ENCODE results near the gene AURKAIP1. TPM values are rescaled to one million over a fixed set of nuclear protein-coding genes. Genes with fewer than 3 reads are reported as not detected.
"Not testable (repeated sequence)": the region's sequence is repeated elsewhere in the genome, so short reads cannot be mapped to it uniquely, and the experiment has no call there.

AURKAIP1 gene
- total and polyA plus RNA-seq, 4 experiments from 2014 or later = 60.4 to 179 (median 116) TPM

DNA sequence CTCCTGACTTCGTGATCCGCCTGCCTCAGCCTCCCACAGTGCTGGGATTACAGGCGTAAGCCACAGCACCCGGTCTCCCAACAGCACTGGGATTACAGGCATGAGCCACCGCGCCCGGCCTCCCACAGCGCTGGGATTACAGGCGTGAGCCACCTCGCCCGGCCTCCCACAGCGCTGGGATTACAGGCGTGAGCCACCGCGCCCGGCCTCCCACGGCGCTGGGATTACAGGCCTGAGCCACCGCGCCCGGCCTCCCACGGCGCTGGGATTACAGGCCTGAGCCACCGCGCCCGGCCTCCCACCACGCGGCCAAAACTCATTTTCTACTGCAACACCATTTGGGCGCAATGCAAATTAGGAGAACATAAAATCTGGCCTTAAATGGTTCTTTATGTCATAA, 10.3 kb upstream of the AURKAIP1 start:
- H3K27me3 ChIP-seq (ENCODE audit: insufficient read depth, low read length); H3K4me3 ChIP-seq (ENCODE audit: low read length in 2 of 2); intact Hi-C loops (cut with micrococcal nuclease); H3K9me3 Mint-ChIP-seq; H3K27me3 Mint-ChIP-seq; DNase-seq; H3K27ac ChIP-seq (ENCODE audit: low read depth, low read length); H3K9me3 ChIP-seq (ENCODE audit: control insufficient read depth in 1 of 2, low read length in 2 of 2); H3K4me1 Mint-ChIP-seq; H3K4me3 Mint-ChIP-seq; H3K4me1 ChIP-seq (ENCODE audit: insufficient read depth, low read length); H3K27ac Mint-ChIP-seq: not testable (repeated sequence)
- H3K36me3 ChIP-seq (ENCODE audit: insufficient read depth, low read length) = peaks cover 44% of the 10 kb centered on the region
- H3K36me3 Mint-ChIP-seq = peaks cover 24 to 35% of the 10 kb centered on the region in 2 donors
- ChIA-PET POLR2A (ENCODE audit: partially characterized antibody) (interaction anchor here (0.8 to 4.8 kb wide), 2 partner anchors 10 to 14 kb away, joined by 3 to 20 read pairs; partner anchors contain the start of genes AURKAIP1 and CCNL2), CTCF (ENCODE audit: partially characterized antibody) (interaction anchor here (1.5 kb wide), 1 partner anchor 14 kb away, joined by 6 read pairs; no protein-coding TSS in a partner anchor)

DNA sequence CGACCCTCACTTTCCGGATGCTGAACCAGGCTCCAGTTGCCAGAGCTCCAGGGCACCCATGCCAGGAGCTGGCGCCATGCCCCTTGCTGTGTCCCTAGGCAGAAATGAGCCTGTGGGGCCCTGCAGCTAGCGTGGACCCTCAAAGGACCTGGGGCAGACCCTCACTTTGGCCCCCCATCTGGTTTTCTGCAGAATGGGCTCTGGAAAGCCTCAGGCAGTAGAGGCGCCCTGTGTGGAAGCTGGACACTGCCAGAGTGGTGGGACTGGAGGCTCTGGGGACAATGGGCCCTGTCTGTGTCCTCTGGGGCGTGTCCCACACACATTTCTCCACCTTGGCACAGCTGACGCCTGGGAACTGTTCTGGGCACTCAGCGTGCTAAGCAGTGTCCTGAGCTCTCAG, 6.3 kb upstream of the AURKAIP1 start:
- Mint-ChIP-seq H3K9me3 (no peaks in the 10 kb centered on the region), H3K27ac (no peak overlapping the region), H3K4me3 (no peak overlapping the region), H3K4me1 (peaks cover 0 to under 1% (median 0%) of the 10 kb centered on the region in 4 donors), H3K36me3 (peaks cover 3 to 7% of the 10 kb centered on the region in 2 donors), H3K27me3 (no peaks in the 10 kb centered on the region)
- ChIA-PET CTCF (ENCODE audit: partially characterized antibody) (no interaction called here), POLR2A (ENCODE audit: partially characterized antibody) (interaction anchor here (0.7 to 1.0 kb wide), 2 partner anchors 9 to 18 kb away, joined by 3 read pairs; partner anchors contain the start of gene CCNL2)
- H3K27ac ChIP-seq (ENCODE audit: low read depth, low read length) = no peak overlapping the region
- H3K27me3 ChIP-seq (ENCODE audit: insufficient read depth, low read length) = no peaks in the 10 kb centered on the region
- no peak overlapping the region for H3K4me3 ChIP-seq (ENCODE audit: low read length in 2 of 2)
- H3K9me3 ChIP-seq (ENCODE audit: control insufficient read depth in 1 of 2, low read length in 2 of 2) = no peaks in the 10 kb centered on the region
- peaks cover 7% of the 10 kb centered on the region for H3K36me3 ChIP-seq (ENCODE audit: insufficient read depth, low read length)
- intact Hi-C loops (cut with micrococcal nuclease) = no loop called here
- H3K4me1 ChIP-seq (ENCODE audit: insufficient read depth, low read length) = peaks cover under 1% of the 10 kb centered on the region
- no peak for DNase-seq

DNA sequence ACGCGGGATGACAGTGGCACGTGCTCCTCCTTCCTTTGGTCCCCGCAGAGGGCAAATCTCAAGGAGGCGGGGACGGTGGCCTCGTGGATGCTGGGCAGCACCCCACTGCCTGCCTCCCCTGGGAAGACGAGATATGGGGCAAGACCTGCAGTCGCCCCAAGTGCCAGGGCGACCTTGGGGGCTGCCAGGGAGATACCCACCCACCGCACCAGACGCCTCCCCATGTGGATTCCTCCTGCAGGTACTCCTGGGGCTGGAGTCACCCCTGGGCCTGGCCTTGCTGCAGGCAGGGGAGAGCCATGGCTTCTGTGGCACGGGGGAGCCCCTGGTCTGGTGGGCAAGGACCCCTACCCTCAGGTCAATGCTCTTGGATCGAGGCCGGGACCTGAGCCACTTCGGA, 5.9 kb upstream of the AURKAIP1 start:
- no peak overlapping the region for H3K4me3 Mint-ChIP-seq
- H3K9me3 ChIP-seq (ENCODE audit: control insufficient read depth in 1 of 2, low read length in 2 of 2) = no peaks in the 10 kb centered on the region
- H3K27me3 ChIP-seq (ENCODE audit: insufficient read depth, low read length) = no peaks in the 10 kb centered on the region
- no peak for DNase-seq
- intact Hi-C loops (cut with micrococcal nuclease) = no loop called here
- no peak overlapping the region for H3K27ac Mint-ChIP-seq
- peaks cover 5% of the 10 kb centered on the region for H3K4me1 ChIP-seq (ENCODE audit: insufficient read depth, low read length)
- no peaks in the 10 kb centered on the region for H3K27me3 Mint-ChIP-seq
- CTCF ChIA-PET (ENCODE audit: partially characterized antibody) = no interaction called here
- H3K4me3 ChIP-seq (ENCODE audit: low read length in 2 of 2) = no peak overlapping the region
- no peak overlapping the region for H3K27ac ChIP-seq (ENCODE audit: low read depth, low read length)
- H3K36me3 Mint-ChIP-seq = peaks cover 0 to 3% of the 10 kb centered on the region in 2 donors
- no peaks in the 10 kb centered on the region for H3K9me3 Mint-ChIP-seq
- POLR2A ChIA-PET (ENCODE audit: partially characterized antibody) = interaction anchor here (1.0 kb wide), 1 partner anchor 10 kb away, joined by 3 read pairs; no protein-coding TSS in a partner anchor
- H3K36me3 ChIP-seq (ENCODE audit: insufficient read depth, low read length) = peaks cover 2% of the 10 kb centered on the region
- H3K4me1 Mint-ChIP-seq = peaks cover 0 to 4% (median 0%) of the 10 kb centered on the region in 4 donors

DNA sequence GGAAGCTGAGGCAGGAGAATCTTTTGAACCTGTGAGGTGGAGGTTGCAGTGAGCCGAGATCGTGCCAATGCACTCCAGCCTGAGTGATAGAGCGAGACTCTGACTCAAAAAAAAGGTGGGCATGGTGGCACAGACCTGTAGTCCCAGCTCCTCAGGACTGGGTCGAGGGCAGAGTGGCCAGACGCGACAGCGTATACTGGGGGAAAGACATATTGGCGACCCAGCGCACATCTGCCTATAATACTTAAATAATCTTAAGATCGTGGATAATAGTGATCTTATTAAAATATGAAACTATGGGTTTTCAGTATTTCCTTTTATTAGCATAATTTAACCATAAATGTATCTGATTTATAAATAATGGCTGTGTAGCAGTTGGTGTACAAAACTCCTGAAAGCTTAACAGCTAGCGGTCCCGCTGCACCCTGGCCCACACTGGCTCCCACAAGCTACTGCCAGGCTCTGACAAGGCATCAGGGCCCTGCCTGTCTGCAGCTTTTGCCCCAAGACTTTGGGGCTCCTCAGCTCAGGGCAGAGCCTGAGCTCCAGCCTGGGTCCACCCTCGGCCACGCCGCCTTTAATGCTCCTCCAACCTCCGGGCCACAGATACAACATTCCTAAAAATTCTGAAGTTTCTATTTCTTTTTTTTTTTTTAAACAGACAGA, 2.7 kb upstream of the AURKAIP1 start:
- POLR2A ChIA-PET (ENCODE audit: partially characterized antibody) = interaction anchor here (0.6 to 10.2 kb wide), 6 partner anchors 12 to 545 kb away, joined by 3 to 149 read pairs (median 4); partner anchors contain the start of genes CCNL2, MRPL20, TAS1R3 and TTLL10
- Histone ChIP-seq H3K27me3 (ENCODE audit: insufficient read depth, low read length) (no peaks in the 10 kb centered on the region), H3K27ac (ENCODE audit: low read depth, low read length) (no peak overlapping the region), H3K4me1 (ENCODE audit: insufficient read depth, low read length) (peaks cover 24% of the 10 kb centered on the region), H3K36me3 (ENCODE audit: insufficient read depth, low read length) (no peaks in the 10 kb centered on the region), H3K4me3 (ENCODE audit: low read length in 2 of 2) (no peak overlapping the region), H3K9me3 (ENCODE audit: control insufficient read depth in 1 of 2, low read length in 2 of 2) (no peaks in the 10 kb centered on the region)
- Mint-ChIP-seq H3K4me1 (peaks cover 5 to 25% (median 12%) of the 10 kb centered on the region in 4 donors), H3K9me3 (no peaks in the 10 kb centered on the region), H3K27me3 (no peaks in the 10 kb centered on the region), H3K36me3 (peaks cover 0 to 12% of the 10 kb centered on the region in 2 donors), H3K4me3 (no peak overlapping the region), H3K27ac (no peak overlapping the region)
- CTCF ChIA-PET (ENCODE audit: partially characterized antibody) = no interaction called here
- no peak for DNase-seq
- intact Hi-C loops (cut with micrococcal nuclease) = no loop called here

DNA sequence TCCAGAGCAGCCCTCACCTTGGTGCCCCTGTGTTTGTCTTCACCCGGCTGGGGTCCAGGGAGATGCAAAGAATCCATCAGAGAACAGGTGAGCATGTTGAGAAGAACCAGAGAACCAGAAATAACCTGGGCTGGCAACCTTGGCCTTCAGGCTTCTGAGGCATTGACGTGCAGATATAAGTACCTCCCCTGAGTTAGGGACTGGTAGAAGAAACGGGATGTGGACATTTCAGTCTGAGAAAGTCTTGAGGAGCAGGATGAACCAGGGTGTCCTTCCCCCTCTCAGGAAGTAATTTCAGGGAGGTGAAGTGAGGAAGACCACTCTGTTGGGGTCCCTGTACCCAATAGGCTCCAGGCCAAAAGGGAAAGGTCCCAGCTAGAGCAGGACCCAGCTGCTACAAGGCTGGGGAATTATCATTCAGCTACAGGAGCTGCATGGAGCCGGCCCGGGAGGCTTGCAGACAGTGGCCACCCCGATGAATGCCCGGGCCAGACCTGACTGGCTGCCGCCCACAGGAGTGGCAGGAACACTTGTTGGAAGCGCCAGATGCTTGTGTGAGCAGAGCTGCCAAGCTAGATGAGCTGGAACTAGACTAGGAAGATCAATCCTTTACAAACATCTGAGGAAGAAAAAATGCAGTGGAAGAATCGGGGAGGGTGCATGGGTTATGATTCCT, 1.7 kb upstream of the AURKAIP1 start:
- no peak for DNase-seq
- intact Hi-C loops (cut with micrococcal nuclease) = no loop called here

DNA sequence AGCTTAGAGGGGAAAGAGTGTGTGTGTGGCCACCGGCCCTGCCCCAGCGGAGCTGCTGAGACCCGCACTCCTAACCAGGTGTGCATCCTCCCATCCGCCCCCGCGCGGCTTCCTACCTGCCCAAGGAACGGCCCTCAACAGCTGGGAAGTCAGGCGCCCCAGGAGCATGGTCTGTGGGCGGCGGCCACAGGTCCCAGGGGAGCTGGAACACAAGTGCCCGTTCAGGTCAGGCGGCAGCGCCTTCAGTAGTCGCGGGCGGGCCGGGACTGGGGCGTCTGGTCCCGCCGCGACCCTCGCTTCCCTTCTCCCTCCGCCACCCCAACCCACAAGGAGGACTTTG, 448 bp downstream of the AURKAIP1 start:
- Mint-ChIP-seq H3K36me3 (peaks cover 0 to 16% of the 10 kb centered on the region in 2 donors), H3K9me3 (no peaks in the 10 kb centered on the region), H3K27me3 (no peaks in the 10 kb centered on the region), H3K4me1 (peaks cover 6 to 45% (median 28%) of the 10 kb centered on the region in 4 donors), H3K27ac (peak overlapping the region in 6 of 7 donors; percentile 78 to 98 (median 86)), H3K4me3 (peak overlapping the region; percentile 75 to 95 (median 82))
- DNase-seq = peak in 1 of 5 donors; percentile 21
- no peaks in the 10 kb centered on the region for H3K36me3 ChIP-seq (ENCODE audit: insufficient read depth, low read length)
- peaks cover 46% of the 10 kb centered on the region for H3K4me1 ChIP-seq (ENCODE audit: insufficient read depth, low read length)
- no peaks in the 10 kb centered on the region for H3K27me3 ChIP-seq (ENCODE audit: insufficient read depth, low read length)
- H3K27ac ChIP-seq (ENCODE audit: low read depth, low read length) = peak overlapping the region; percentile 88
- peak overlapping the region; percentile 42 to 73 for H3K4me3 ChIP-seq (ENCODE audit: low read length in 2 of 2)
- intact Hi-C loops (cut with micrococcal nuclease) = loop anchor here (2.0 kb wide), 1 partner anchor 50 kb away; the partner anchor contains the start of genes CPTP and INTS11
- POLR2A ChIA-PET (ENCODE audit: partially characterized antibody) = interaction anchor here (0.6 to 10.2 kb wide), 20 partner anchors 9 to 881 kb away, joined by 3 to 149 read pairs (median 6); partner anchors contain the start of genes B3GALT6, C1orf159, CCNL2 and MIB2
- CTCF ChIA-PET (ENCODE audit: partially characterized antibody) = interaction anchor here (1.1 to 1.6 kb wide), 4 partner anchors 25 to 240 kb away, joined by 3 to 6 read pairs (median 6); partner anchors contain the start of gene CCNL2
- no peaks in the 10 kb centered on the region for H3K9me3 ChIP-seq (ENCODE audit: control insufficient read depth in 1 of 2, low read length in 2 of 2)

More for the DNA sequence above, 1.7 kb upstream of the AURKAIP1 start:
- H3K36me3 Mint-ChIP-seq = peaks cover 0 to 12% of the 10 kb centered on the region in 2 donors
- H3K4me1 ChIP-seq (ENCODE audit: insufficient read depth, low read length) = peaks cover 34% of the 10 kb centered on the region
- H3K36me3 ChIP-seq (ENCODE audit: insufficient read depth, low read length) = no peaks in the 10 kb centered on the region
- peaks cover 6 to 29% (median 15%) of the 10 kb centered on the region in 4 donors for H3K4me1 Mint-ChIP-seq
- no peak overlapping the region for H3K27ac ChIP-seq (ENCODE audit: low read depth, low read length)
- H3K4me3 Mint-ChIP-seq = peak overlapping the region in 7 of 8 donors; percentile 20 to 93 (median 53)
- no peaks in the 10 kb centered on the region for H3K27me3 ChIP-seq (ENCODE audit: insufficient read depth, low read length)
- H3K27me3 Mint-ChIP-seq = no peaks in the 10 kb centered on the region
- peak overlapping the region in 4 of 7 donors; percentile 43 to 82 (median 56) for H3K27ac Mint-ChIP-seq
- POLR2A ChIA-PET (ENCODE audit: partially characterized antibody) = interaction anchor here (0.7 to 10.2 kb wide), 8 partner anchors 10 to 479 kb away, joined by 3 to 149 read pairs (median 8); partner anchors contain the start of genes CCNL2 and MRPL20
- H3K9me3 ChIP-seq (ENCODE audit: control insufficient read depth in 1 of 2, low read length in 2 of 2) = no peaks in the 10 kb centered on the region
- no peak overlapping the region for H3K4me3 ChIP-seq (ENCODE audit: low read length in 2 of 2)
- H3K9me3 Mint-ChIP-seq = no peaks in the 10 kb centered on the region
- CTCF ChIA-PET (ENCODE audit: partially characterized antibody) = no interaction called here

Data from CD4-positive, alpha-beta memory T cell (primary cell).